SK-N-SH treated with all-trans-retinoic acid at 6 μM for 48 hours (cell line): ENCODE data around the gene UBE3C.

ENCODE experiments used
- ARNTL ChIP-seq: fragments of 450-650 bp; formaldehyde crosslinking; IDR thresholded peaks from 2 replicates; pipeline ENCODE4 v1.5.0; 2020; ENCODE audit warnings: low read depth, mild to moderate bottlenecking, moderate library complexity, borderline replicate concordance
- BACH2 ChIP-seq: fragments of 250-450 bp; sonication (Bioruptor Pico); IDR thresholded peaks from 2 replicates; pipeline ENCODE4 v1.9.0; 2021; ENCODE audit warnings: mild to moderate bottlenecking, borderline replicate concordance
- POU6F1 ChIP-seq: fragments of 250-450 bp; sonication (Bioruptor Pico); IDR thresholded peaks from 2 replicates; pipeline ENCODE4 v1.8.0; 2021; ENCODE audit warnings: low read depth, mild to moderate bottlenecking, moderate library complexity, borderline replicate concordance
- RARB ChIP-seq: fragments of 250-450 bp; sonication (Bioruptor Pico); IDR thresholded peaks from 2 replicates; pipeline ENCODE4 v1.8.0; 2021; ENCODE audit warnings: mild to moderate bottlenecking, moderate library complexity
- SNAI2 ChIP-seq: fragments of 250-450 bp; sonication (Bioruptor Pico); IDR thresholded peaks from 2 replicates; pipeline ENCODE4 v1.5.0; 2020; ENCODE audit warnings: mild to moderate bottlenecking, moderate library complexity
- TCF4 ChIP-seq: fragments of 250-450 bp; sonication (Bioruptor Pico); IDR thresholded peaks from 2 replicates; pipeline ENCODE4 v1.8.0; 2021; ENCODE audit warnings: mild to moderate bottlenecking, moderate library complexity, borderline replicate concordance
- ZC3H10 ChIP-seq: fragments of 250-450 bp; sonication (Bioruptor Pico); IDR thresholded peaks from 2 replicates; pipeline ENCODE4 v1.5.1; 2021; ENCODE audit warnings: mild to moderate bottlenecking, moderate library complexity
- ZFP3 ChIP-seq: fragments of 250-450 bp; sonication (Bioruptor Pico); IDR thresholded peaks from 2 replicates; pipeline ENCODE4 v1.5.0; 2020; ENCODE audit warnings: mild to moderate bottlenecking, moderate library complexity
- ZNF70 ChIP-seq: fragments of 450-650 bp; formaldehyde crosslinking; IDR thresholded peaks from 2 replicates; pipeline ENCODE4 v1.5.0; 2020; ENCODE audit warnings: mild to moderate bottlenecking, moderate library complexity
- ZNF8 ChIP-seq: fragments of 450-650 bp; formaldehyde crosslinking; IDR thresholded peaks from 2 replicates; pipeline ENCODE4 v1.5.0; 2020; ENCODE audit warnings: mild to moderate bottlenecking, moderate library complexity
- TF ChIP-seq, protein P1 (sequence below): fragments of 250-450 bp; sonication (Bioruptor Pico); IDR thresholded peaks from 2 replicates; pipeline ENCODE4 v1.8.0; 2020; ENCODE audit warnings: mild to moderate bottlenecking, moderate library complexity, borderline replicate concordance
- TF ChIP-seq, protein P2 (sequence below): fragments of 250-450 bp; sonication (Bioruptor Pico); IDR thresholded peaks from 2 replicates; pipeline ENCODE4 v1.5.0; 2020; ENCODE audit warnings: mild to moderate bottlenecking, moderate library complexity

DNA sequence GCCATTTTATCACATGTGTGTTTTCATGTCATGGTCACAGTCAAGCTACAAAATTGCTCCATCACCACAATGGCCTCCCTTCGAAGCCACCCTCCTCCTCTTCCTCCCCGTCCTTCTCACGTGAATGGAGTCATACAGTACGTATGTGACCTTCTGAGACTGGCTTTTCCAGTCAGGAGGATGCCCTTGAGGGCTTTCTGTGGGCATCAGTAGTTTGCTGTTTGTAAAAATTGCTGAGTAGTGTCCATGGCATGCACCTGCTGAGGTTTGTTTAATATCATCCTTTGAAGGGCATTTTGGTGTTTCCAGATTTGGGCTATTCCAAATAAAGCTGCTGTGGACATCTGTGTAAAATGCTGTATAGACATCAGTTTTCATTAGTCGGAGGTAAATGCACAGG, 5.9 kb upstream of the UBE3C start:
- TF ChIP-seq TCF4 (CRISPR knock-in tag) (no peak), ARNTL (CRISPR knock-in tag) (no peak), RARB (CRISPR knock-in tag) (no peak), POU6F1 (CRISPR knock-in tag) (no peak), ZNF70 (CRISPR knock-in tag) (no peak), ZFP3 (CRISPR knock-in tag) (no peak), ZNF8 (CRISPR knock-in tag) (no peak), ZC3H10 (CRISPR knock-in tag) (no peak), SNAI2 (CRISPR knock-in tag) (no peak), BACH2 (CRISPR knock-in tag) (no peak)
- TF ChIP-seq, protein P1, sequence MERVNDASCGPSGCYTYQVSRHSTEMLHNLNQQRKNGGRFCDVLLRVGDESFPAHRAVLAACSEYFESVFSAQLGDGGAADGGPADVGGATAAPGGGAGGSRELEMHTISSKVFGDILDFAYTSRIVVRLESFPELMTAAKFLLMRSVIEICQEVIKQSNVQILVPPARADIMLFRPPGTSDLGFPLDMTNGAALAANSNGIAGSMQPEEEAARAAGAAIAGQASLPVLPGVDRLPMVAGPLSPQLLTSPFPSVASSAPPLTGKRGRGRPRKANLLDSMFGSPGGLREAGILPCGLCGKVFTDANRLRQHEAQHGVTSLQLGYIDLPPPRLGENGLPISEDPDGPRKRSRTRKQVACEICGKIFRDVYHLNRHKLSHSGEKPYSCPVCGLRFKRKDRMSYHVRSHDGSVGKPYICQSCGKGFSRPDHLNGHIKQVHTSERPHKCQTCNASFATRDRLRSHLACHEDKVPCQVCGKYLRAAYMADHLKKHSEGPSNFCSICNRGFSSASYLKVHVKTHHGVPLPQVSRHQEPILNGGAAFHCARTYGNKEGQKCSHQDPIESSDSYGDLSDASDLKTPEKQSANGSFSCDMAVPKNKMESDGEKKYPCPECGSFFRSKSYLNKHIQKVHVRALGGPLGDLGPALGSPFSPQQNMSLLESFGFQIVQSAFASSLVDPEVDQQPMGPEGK (CRISPR knock-in tag) = no peak
- TF ChIP-seq, protein P2, sequence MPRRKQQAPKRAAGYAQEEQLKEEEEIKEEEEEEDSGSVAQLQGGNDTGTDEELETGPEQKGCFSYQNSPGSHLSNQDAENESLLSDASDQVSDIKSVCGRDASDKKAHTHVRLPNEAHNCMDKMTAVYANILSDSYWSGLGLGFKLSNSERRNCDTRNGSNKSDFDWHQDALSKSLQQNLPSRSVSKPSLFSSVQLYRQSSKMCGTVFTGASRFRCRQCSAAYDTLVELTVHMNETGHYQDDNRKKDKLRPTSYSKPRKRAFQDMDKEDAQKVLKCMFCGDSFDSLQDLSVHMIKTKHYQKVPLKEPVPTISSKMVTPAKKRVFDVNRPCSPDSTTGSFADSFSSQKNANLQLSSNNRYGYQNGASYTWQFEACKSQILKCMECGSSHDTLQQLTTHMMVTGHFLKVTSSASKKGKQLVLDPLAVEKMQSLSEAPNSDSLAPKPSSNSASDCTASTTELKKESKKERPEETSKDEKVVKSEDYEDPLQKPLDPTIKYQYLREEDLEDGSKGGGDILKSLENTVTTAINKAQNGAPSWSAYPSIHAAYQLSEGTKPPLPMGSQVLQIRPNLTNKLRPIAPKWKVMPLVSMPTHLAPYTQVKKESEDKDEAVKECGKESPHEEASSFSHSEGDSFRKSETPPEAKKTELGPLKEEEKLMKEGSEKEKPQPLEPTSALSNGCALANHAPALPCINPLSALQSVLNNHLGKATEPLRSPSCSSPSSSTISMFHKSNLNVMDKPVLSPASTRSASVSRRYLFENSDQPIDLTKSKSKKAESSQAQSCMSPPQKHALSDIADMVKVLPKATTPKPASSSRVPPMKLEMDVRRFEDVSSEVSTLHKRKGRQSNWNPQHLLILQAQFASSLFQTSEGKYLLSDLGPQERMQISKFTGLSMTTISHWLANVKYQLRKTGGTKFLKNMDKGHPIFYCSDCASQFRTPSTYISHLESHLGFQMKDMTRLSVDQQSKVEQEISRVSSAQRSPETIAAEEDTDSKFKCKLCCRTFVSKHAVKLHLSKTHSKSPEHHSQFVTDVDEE = no peak
